Right renal pelvis (tissue), 4 donors: ENCODE results near the gene DELE1. TPM values are rescaled to one million over a fixed set of nuclear protein-coding genes. Genes with fewer than 3 reads are reported as not detected.
A peak's percentile ranks its signal among the peaks of the same experiment; 100 is the strongest.
"Not testable (repeated sequence)": the region's sequence is repeated elsewhere in the genome, so short reads cannot be mapped to it uniquely, and the experiment has no call there.

ENCODE experiments used
- DNase-seq, 4 donors: peaks; one replicate each; pipeline ENCODE4 v3.0.0-alpha.2; 2013; ENCODE audit warnings: low read depth in 4 of 4, low spot score in 3 of 4, missing footprints in 1 of 4
- polyA plus RNA-seq, 4 donors: library from polyadenylated mRNA; unstranded; fragments of 120-200 nt; gene quantifications; one replicate each; pipeline ENCODE4 v1.2.1, GENCODE V29; 2013; ENCODE audit not compliant: insufficient read length in 4 of 4

Gene DELE1
- polyA plus RNA-seq, 4 donors = 101 to 126 (median 117) TPM

- no peak for DNase-seq
These were observed 39.8 kb upstream of the DELE1 start for GRCh38 chr5:141883892-141884318.

GRCh38 chr5:141889282-141889871 lies 34.3 kb upstream of the DELE1 start:
- DNase-seq = no peak

GRCh38 chr5:141890429-141890828 lies 33.2 kb upstream of the DELE1 start:
- not testable (repeated sequence) for DNase-seq

- DNase-seq = no peak
These were observed 26.2 kb upstream of the DELE1 start for GRCh38 chr5:141897425-141897824.

- no peak for DNase-seq
These were observed 25.1 kb upstream of the DELE1 start for GRCh38 chr5:141898448-141899049.

GRCh38 chr5:141902015-141902814 lies 21.5 kb upstream of the DELE1 start:
- no peak for DNase-seq

- no peak for DNase-seq
These were observed 20.4 kb upstream of the DELE1 start for GRCh38 chr5:141903261-141903660.

- DNase-seq = no peak
These were observed 19.1 kb upstream of the DELE1 start for GRCh38 chr5:141904551-141904950.

GRCh38 chr5:141906517-141906916 lies 17.2 kb upstream of the DELE1 start:
- DNase-seq = no peak

- DNase-seq = no peak
These were observed 16.7 kb upstream of the DELE1 start for GRCh38 chr5:141906972-141907371.

GRCh38 chr5:141908796-141909195 lies 14.9 kb upstream of the DELE1 start:
- no peak for DNase-seq

- no peak for DNase-seq
These were observed 14.5 kb upstream of the DELE1 start for GRCh38 chr5:141909212-141909611.

- no peak for DNase-seq
These were observed 13.4 kb upstream of the DELE1 start for GRCh38 chr5:141910271-141910673.

- DNase-seq = peak in 1 of 4 donors; percentile 17
These were observed 10.0 kb upstream of the DELE1 start for GRCh38 chr5:141913560-141914198.

GRCh38 chr5:141914199-141914743 lies 9.4 kb upstream of the DELE1 start:
- peak; percentile 10 to 43 (median 25) for DNase-seq

GRCh38 chr5:141914797-141915196 lies 8.9 kb upstream of the DELE1 start:
- no peak for DNase-seq

- no peak for DNase-seq
These were observed 7.8 kb upstream of the DELE1 start for GRCh38 chr5:141915881-141916336.

GRCh38 chr5:141916522-141916921 lies 7.1 kb upstream of the DELE1 start:
- no peak for DNase-seq

- no peak for DNase-seq
These were observed 5.9 kb upstream of the DELE1 start for GRCh38 chr5:141917760-141918159.

GRCh38 chr5:141919218-141920119 lies 4.2 kb upstream of the DELE1 start:
- no peak for DNase-seq
